ENCODE results near the gene MYL5.

- no peak for TF ChIP-seq EZH2 (IDR thresholded peaks at IDR 0.05)
- no peak for TF ChIP-seq POLR2AphosphoS5 (IDR thresholded peaks at IDR 0.05; ENCODE audit: borderline replicate concordance, low read depth, low read length)
- TF ChIP-seq FOXP2 (optimal IDR thresholded peaks at IDR 0.05; ENCODE audit: control extremely low read depth, extremely low read length, insufficient read depth) = no peak
These were observed 51.3 kb downstream of the MYL5 start for GRCh38 chr4:725391-726234.

All from SK-N-MC (cell line).